Sigmoid colon (tissue), 4 donors: Measurements from ENCODE around the gene VAV3.

Source experiments
- CTCF ChIP-seq, 4 experiments: fragments of 450-650 bp in 3 of 4; fragments of 200-600 bp in 1 of 4; IDR thresholded peaks; one replicate each; pipeline ENCODE4 v1.5.1; 2016 to 2019; ENCODE audit warnings: antibody characterized with exemption in 4 of 4, mild to moderate bottlenecking in 3 of 4, moderate library complexity in 2 of 4
- POLR2AphosphoS5 ChIP-seq, 4 donors: sonication (generic); formaldehyde crosslinking; IDR thresholded peaks; one replicate each; pipeline ENCODE4 v1.6.1; 2017; ENCODE audit warnings: antibody characterized with exemption in 4 of 4

DNA sequence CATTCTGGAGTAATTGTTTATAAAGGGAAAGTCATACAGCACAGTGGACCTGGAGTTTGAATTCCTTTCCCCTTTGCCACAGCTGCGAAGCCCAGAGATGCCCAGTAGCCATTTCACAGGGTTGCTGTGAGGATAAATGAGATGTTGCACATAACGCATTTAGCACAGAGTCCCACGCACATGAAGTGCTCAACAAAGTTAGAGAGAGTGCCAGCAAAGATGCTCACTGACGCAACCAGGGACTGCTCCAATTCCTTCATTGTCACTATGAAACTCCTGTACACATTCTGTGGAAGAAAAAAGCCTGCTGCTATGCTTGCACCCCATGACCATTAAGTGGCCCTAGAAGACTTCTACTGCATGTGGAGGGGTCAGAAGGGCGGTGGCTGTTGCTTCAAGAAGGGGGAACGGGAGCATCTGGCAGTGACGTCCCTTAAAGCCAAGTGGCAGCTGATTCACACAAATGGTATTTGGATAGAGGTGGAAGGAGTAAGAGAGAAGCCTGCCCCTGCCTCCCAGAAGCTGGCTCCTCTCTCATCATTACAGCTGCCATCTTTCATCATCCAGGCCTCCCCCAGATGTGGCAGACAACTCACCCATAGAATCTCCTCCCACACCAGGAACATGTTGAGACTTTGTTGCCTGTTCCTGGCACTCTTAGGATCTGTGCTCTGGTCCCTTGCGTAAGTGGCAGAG, 26.5 kb upstream of the VAV3 start:
- no peak for TF ChIP-seq CTCF (IDR thresholded peaks at IDR 0.05)
- TF ChIP-seq POLR2AphosphoS5 (IDR thresholded peaks at IDR 0.05): no peak
